Activated CD4-positive, CD25-positive, alpha-beta regulatory T cell (primary cell): ENCODE data around the gene BRIP1.
"Not testable (repeated sequence)": the region's sequence is repeated elsewhere in the genome, so short reads cannot be mapped to it uniquely, and the experiment has no call there.

Experiments used
- DNase-seq, 4 experiments: peaks; one replicate each; lab custom pipeline; 2025; lab: John Stamatoyannopoulos, UW

The BRIP1 gene

DNA sequence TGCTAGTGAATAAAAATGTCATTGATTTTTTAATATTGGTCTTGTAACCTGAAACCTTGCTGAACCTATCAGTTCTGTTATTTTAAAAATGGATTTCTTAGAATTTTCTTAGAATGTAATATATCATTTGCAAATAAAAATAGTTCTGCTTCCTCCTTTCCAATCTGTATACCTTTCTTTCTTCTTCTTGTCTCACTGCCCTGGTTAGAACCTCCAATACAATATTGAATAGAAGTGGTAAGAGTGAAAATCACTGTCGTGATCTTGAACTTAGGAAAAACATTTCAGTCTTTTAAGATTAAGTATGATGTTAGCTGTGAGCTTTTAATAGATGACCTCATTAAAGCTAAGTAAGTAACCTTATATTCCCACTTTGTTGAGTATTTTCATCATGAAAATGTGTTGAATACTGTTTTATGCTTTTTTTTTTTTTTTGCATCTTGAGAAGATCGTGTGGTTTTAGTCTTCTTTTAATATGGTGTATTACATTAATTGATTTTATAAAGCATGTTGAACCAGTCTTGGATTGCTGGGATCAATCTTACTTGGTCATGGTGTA is 167.5 kb downstream of the BRIP1 start:
- no peak for DNase-seq

DNA sequence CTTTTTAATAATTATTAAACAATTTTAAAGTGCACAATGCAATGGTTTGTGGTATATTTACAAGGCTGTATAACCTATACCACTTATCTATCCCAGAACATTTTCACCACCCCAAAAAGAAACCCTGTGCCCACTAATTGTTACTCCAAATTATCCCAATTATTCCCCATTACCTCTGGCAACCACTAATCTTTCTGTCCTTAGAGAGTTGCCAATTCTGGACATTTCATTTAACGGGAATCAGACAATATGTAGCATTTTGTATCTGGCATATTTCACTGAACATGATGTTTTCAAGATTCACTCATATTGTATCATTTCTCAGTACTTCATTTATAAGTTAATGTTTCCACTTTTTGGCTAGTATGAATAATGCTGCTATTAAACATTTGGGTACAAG is 169.2 kb downstream of the BRIP1 start:
- no peak for DNase-seq

DNA sequence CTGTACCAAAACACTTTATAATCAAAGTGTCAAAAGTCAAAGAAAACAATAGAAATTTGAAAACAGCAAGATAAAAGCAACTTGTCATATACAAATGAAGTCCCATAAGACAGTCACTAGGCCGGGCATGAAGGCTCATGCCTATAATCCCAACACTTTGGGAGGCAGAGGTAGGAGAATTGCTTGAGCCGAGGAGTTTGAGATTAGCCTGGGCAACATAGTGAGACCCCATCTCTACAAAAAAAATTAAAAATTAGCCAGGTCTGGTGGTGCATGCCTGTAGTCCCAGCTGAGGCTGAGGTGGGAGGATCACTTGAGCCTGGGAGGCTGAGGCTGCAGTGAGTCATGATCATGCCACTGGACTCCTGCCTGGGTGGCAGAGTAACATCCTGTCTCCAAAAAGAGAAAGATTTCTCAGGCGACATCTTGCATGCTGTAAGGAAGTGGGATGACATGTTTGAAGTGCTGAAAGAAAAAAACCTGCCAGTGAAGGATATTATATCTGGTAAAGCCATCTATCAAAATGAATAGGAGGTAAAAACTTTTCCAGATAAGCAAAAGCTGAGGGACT is 173.6 kb downstream of the BRIP1 start:
- DNase-seq: no peak

DNA sequence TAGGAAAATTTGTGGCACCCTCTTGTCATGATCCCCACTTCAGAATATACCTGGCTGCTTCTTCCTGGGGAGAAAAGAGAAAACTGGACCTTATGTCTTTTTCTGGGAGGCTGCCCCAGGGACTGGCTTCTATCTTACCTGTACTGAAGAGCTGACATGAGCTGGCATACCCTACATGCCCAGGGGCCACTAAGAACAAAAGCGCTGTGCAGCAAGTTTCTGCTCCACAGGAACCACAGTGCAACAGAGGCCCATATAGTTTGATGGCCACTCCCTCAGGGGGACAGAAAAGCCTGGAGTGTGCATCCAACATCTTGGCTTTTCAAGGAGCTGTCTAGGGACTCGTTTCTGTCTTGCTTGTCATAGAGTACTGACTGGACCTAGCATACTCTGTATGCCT is 175.6 kb downstream of the BRIP1 start:
- DNase-seq: no peak

DNA sequence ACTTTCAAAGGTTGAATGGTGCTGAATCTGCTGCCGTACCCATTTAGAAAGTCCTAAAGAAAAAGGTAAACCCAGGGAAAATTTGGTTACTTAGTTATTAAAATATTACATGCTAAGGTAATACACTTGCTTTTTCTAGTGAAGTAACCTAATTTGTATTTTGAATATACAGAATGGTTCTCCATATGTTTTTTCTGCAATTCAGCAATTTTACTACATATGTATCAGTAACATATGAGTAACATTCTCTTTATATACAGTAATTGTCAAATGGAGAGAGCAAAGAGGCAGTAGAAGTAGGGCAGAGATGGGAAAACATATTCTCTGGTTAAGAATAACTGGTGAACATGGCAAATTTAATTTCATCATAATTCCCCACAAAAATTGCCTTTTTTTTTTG is 177.2 kb downstream of the BRIP1 start:
- no peak for DNase-seq

DNA sequence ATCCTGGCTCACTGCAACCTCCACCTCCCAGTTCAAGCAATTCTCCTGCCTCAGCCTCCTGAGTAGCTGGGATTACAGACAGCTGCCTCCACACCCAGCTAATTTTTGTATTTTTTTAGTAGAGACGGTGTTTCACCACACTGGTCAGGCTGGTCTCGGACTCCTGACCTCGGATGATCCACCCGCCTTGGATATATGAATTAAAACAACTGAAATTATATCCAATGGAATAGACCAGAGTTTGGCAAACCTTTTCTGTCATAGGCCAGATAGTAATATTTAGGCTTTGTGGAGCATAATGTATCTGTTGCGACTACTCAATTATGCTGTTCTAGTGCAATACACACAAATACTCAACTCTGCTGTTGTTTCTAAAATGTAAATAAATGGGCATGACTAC is 178.5 kb downstream of the BRIP1 start:
- no peak for DNase-seq

DNA sequence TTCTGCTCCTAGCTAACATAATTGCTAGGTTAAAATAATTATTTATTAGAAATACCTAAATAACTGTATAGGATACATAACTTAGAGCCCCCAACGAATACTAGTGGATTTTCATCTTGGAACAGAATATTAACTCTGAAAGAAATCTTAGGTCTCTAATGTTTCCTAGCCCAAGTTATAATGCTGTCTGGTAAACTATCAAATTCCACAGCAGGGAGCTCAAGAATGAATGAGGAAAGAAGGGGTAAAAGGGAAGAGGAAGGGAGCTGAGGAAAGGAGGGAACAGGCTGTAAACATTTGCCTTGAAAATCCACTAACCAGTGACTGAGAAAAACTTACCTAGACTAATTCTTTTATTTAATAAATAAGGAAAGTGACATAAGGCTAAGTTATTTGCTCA is 179.2 kb downstream of the BRIP1 start:
- DNase-seq: no peak

DNA sequence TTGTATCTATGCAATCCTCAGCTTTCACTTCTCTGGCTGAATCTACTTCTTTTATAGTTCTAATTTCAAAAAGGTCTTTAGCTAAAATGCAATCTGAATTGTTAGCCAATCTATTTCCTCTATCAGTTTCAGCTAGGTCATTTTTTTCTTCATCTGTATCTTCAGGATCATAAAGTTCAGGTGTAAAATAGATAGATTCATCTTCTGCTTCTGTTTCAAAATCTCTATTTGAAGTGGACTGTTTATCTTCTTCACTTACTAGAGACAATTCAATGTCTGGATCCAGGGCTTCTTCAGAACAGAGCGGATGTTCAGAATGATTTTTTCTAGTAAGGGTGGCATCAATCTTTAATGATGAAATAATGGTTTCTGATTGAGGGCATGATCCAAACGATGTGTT is 179.9 kb downstream of the BRIP1 start:
- no peak for DNase-seq

DNA sequence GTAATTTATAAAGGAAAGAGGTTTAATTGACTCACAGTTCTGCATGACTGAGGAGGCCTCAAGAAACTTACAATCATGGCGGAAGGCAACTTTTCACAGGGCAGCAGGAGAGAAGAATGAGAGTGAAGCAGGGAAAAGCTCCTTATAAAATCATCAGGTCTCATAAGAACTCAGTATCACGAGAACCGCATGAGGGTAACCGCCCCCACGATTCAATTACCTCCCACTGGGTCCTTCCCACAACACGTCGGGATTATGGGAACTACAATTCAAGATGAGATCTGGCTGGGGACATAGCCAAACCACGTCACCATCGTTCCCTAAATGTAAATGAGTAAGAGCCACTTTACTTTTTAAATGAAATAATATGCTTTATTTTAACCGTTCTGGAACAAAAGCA is 182.4 kb downstream of the BRIP1 start:
- DNase-seq: no peak

DNA sequence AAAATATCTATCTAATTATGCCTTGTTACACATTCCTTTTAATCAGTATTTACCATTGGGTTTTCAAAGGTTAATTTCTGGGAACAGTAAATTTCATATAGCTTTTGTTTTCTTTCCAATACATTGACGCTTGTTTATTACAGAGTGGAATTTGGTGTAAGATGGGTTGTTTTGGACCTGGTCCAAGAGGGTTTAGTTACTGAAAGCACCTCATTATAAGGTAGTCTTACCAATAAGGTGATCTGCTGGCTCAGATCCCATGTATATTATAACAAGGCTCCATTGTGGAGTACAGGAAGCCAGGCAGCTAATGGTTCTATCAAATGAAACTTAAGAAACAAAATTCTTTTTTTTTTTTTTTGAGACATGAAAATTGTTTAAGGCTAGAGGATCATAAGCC is 185.0 kb downstream of the BRIP1 start:
- no peak for DNase-seq

DNA sequence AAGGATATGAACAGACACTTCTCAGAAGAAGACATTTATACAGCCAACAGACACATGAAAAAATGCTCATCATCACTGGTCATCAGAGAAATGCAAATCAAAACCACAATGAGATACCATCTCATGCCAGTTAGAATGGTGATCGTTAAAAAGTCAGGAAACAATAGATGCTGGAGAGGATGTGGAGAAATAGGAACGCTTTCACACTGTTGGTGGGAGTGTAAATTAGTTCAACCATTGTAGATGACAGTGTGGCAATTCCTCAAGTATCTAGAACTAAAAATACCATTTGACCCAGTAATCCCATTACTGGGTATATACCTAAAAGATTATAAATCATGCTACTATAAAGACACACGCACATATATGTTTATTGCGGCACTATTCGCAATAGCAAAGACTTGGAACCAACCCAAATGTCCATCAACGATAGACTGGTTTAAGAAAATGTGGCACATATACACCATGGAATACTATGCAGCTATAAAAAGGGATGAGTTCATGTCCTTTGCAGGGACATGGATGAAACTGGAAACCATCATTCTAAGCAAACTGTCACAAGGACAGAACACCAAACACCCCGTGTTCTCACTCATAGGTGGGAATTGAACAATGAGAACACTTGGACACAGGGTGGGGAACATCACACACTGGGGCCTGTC is 186.0 kb downstream of the BRIP1 start:
- DNase-seq: not testable (repeated sequence)

DNA sequence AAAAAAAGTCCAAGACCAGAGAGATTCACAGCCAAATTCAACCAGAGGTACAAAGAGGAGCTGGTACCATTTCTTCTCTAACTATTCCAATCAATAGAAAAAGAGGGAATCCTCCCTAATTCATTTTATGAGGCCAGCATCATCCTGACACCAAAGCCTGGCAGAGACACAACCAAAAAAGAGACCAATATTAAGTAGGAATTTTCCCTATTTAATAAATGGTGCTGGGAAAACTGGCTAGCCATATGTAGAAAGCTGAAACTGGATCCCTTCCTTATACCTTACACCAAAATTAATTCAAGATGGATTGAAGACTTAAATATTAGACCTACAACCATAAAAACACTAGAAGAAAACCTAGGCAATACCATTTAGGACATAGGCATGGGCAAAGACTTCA is 186.8 kb downstream of the BRIP1 start:
- not testable (repeated sequence) for DNase-seq

DNA sequence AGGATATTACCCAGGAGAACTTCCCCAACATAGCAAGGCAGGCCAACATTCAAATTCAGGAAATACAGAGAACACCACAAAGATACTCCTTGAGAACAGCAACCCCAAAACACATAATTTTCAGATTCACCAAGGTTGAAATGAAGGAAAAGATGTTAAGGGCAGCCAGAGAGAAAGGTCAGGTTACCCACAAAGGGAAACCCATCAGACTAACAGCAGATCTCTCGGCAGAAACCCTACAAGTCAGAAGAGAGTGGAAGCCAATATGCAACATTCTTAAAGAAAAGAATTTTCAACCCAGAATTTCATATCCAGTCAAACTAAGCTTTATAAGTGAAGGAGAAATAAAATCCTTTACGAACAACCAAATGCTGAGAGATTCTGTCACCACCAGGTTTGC is 188.7 kb downstream of the BRIP1 start:
- DNase-seq: not testable (repeated sequence)

DNA sequence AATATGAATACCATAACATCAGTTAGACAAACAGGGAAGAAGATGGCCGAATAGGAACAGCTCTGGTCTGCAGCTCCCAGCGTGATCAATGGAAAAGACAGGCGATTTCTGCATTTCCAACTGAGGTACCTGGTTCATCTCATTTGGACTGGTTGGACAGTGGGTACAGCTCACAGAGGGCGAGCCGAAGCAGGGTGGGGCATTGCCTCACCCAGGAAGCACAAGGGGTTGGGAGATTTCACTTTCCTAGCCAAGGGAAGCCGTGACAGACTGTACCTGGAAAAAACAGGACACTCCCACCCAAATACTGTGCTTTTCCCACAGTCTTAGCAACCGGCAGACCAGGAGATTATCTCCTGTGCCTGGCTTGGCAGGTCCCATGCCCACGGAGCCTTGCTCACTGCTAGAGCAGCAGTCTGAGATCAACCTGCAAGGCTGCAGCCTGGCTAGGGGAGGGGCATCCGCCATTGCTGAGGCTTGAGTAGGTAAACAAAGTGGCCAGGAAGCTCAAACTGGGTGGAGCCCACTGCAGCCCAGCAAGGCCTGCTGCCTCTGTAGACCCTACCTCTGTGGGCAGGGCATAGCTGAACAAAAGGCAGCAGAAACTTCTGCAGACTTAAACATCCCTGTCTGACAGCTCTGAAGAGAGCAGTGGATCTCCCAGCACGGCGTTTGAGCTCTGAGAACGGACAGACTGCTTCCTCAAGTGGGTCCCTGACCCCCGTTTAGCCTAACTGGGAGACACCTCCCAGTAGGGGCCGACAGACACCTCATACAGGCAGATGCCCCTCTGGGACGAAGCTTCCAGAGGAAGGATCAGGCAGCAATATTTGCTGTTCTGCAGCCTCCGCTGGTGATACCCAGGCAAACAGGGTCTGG is 190.1 kb downstream of the BRIP1 start:
- not testable (repeated sequence) for DNase-seq

DNA sequence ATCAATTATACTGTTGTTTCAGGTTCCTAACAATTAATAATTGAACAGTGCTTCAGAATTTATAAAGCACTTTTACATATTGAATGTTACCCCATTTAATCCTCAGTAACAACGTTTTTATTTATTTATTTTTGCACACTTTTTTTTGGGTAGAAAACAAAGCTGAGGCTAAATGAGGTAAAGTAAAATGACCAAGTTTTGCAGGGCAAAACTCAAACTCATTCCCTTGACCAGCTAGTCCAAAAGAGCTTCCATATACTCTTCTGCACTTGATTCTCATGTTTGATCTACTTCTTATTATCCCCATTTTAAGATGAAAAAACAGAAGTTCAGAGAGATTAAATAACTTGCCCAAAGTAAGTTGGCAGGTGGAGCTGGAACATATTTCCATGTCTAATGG is 191.2 kb downstream of the BRIP1 start:
- DNase-seq: no peak

DNA sequence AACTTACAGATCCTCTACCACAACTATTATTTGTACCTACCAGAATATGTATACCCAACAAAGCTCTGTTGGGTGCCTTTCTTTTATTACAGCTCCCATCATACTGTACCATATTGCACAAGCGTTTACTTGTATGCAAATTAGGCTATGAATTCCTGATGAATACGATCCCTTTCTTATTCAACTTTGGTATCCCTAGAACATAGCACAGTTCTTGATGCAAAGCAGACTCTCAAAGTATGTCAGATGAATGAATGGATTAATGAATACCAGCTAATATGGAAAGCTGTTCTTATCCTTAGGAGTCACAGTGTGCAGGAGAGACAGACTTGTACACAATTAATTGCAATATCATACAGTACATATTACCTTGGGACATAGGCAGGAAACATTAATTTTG is 192.6 kb downstream of the BRIP1 start:
- no peak for DNase-seq

DNA sequence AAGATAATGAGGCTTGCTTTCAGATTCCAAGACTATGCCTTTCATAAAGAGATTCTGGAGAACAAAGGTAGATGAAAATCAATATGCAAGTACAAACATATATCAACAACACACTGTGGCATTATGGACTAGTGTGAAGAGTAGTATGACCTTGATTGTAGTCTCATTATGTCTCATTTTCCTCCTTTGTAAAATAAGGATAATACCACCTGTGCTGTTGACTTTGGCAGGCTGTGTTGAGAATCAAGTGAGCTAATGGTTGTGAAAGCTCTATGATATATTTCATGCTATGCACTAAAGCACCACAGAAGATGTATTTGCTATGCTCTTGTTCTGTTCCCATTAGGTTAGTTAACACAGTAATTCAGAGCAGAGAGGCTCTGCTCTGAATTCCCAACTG is 193.8 kb downstream of the BRIP1 start:
- DNase-seq: no peak

DNA sequence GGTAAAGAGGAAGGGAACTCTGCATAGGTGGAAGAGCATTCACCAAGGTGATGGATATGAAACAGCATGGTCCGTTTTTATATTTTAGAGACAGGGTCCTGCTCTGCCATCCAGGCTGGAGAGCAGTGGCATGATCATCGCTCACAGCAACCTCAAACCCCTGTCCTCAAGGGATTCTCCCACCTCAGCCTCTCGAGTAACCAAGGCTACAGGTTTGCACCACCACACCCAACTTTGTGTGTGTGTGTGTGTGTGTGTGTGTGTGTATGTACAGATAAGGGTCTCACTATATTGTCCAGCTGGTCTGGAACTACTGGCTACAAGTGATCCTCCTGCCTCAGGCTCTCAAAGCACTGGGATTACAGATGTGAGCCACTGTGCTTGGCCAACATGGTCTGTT is 194.8 kb downstream of the BRIP1 start:
- DNase-seq: no peak

DNA sequence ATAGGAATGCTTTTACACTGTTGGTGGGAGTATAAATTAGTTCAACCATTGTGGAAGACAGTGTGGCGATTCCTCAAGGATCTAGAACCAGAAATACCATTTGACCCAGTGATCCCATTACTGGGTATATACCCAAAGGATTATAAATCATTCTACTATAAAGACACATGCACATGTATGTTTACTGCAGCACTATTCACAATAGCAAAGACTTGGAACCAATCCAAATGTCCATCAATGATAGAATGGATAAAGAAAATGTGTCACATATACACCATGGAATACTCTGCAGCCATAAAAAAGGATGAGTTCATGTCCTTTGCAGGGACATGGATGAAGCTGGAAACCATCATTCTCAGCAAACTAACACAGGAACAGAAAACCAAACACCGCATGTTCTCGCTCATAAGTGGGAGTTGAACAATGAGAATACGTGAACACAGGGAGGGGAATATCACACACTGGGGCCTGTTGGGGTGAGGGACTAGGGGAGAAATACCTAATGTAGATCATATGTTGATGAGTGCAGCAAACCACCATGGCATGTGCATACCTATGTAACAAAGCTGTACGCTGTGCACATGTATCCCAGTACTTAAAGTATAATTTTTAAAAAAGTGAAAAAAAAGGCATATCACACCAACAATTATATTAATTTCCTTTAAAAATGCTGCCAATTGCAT is 196.8 kb downstream of the BRIP1 start:
- not testable (repeated sequence) for DNase-seq

DNA sequence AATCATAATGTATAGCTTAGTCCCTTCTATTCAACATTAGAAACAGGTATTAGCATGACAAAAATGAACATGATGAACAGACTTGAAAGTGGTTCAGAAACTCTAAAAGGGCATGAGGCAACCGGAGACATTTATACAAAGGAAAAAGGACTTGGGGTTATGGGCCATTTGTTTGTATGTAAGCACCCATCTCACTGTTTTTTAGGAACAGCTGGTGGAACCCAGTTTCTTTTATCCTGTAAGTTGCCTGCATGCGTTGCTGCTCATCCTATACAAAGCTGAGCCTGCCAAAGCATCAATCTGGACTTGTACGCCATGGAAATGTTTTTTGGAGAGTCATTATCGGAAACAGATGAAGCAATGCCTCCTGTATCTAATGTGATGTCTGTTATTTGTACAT is 200.0 kb downstream of the BRIP1 start:
- no peak for DNase-seq

DNA sequence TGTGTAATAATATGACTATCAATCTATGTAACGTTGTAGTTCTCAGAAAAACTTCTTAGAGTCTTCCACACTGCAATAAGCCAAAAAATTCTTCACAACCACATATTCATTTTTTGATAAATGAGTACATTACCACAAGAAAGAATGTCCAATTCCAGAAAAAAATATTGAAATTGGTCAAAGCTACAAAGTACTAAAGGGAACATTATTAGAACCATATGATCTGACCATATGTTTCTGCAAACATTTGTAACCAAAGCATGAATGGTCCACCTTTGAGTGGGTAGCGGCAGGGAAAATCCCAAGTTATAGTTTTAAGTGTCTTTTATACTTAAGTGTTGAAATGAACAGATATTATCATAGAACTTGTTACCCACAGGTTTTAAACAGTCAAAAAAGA is 200.6 kb downstream of the BRIP1 start:
- DNase-seq: no peak

DNA sequence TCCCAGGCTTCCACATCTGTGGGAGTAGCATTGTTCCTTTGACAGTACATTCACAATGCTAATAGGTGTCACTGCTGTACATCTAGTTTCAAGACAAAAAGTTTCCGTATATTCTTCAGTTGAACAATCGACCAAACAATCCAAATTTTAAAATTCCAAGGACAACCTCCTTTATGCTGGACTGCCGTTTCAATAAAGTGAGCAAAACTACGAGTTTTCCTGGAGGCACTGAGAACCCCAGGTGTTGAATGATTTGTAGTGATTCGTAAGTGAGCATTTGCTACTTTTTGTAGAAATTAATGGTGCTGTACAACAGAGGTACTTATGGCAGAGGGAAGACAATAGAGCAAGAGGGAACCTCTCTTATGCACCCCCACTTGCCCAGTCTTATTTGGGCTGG is 201.1 kb downstream of the BRIP1 start:
- no peak for DNase-seq
